Tibial nerve (tissue), 4 donors: ENCODE measurements around the gene SEMA5A. TPM values are rescaled to one million over a fixed set of nuclear protein-coding genes. Genes with fewer than 3 reads are reported as not detected.

Source experiments
- DNase-seq, 2 donors: peaks; one replicate each; pipeline ENCODE4 v3.0.0-alpha.2; 2019; ENCODE audit warnings: low spot score in 2 of 2
- H3K27ac ChIP-seq, 4 donors: fragments of 200-600 bp; sonication (generic) in 3 of 4; one replicate each; pipeline ENCODE4 v1.5.1; 2017 to 2019; ENCODE audit warnings: mild to moderate bottlenecking in 1 of 4
- H3K27me3 ChIP-seq, 2 donors: fragments of 200-600 bp; sonication (generic) in 1 of 2; one replicate each; pipeline versions ENCODE4 v1.5.1 to v1.6.0; 2017 to 2019
- H3K36me3 ChIP-seq, 3 donors: fragments of 200-600 bp; sonication (generic); one replicate each; pipeline ENCODE4 v1.5.1; 2018 to 2019
- H3K4me1 ChIP-seq, 4 donors: fragments of 200-600 bp; sonication (generic) in 3 of 4; one replicate each; pipeline ENCODE4 v1.5.1; 2017 to 2019
- H3K4me3 ChIP-seq, 4 donors: fragments of 200-600 bp; sonication (generic) in 3 of 4; one replicate each; pipeline ENCODE4 v1.5.1; 2017 to 2019; ENCODE audit warnings: mild to moderate bottlenecking in 1 of 4, moderate library complexity in 1 of 4
- H3K9me3 ChIP-seq, 4 donors: fragments of 200-600 bp; sonication (generic) in 3 of 4; one replicate each; pipeline ENCODE4 v1.5.1; 2017 to 2019
- CTCF ChIP-seq, 5 experiments: fragments of 200-600 bp in 3 of 5; fragments of 450-650 bp in 2 of 5; sonication (generic) in 3 of 5; IDR thresholded peaks; one replicate each; pipeline ENCODE4 v1.5.1; 2016 to 2019; ENCODE audit warnings: antibody characterized with exemption in 5 of 5, mild to moderate bottlenecking in 3 of 5, moderate library complexity in 2 of 5
- EP300 ChIP-seq, 2 donors: sonication (generic); formaldehyde crosslinking; IDR thresholded peaks; one replicate each; pipeline ENCODE4 v1.6.1; 2017; ENCODE audit warnings: antibody characterized with exemption in 2 of 2, mild to moderate bottlenecking in 1 of 2
- POLR2A ChIP-seq, 2 donors: fragments of 450-650 bp; IDR thresholded peaks; one replicate each; pipeline ENCODE4 v1.6.1; 2017; ENCODE audit warnings: antibody characterized with exemption in 2 of 2, mild to moderate bottlenecking in 2 of 2, moderate library complexity in 2 of 2
- WGBS, 2 donors: methylation state at CpG; one replicate each; pipeline ENCODE4 v1.1.5; 2018; 5-methylcytosine and 5-hydroxymethylcytosine counted together
- total RNA-seq, 4 donors: library from RNA; depleted of rRNA; stranded (reverse); fragments of >200 nt; gene quantifications; one replicate each; pipeline ENCODE4 v1.1.0, GENCODE V29; 2016

Gene SEMA5A
- total RNA-seq, 4 donors from 2014 or later: 36.3 to 58.4 (median 52.6) TPM

- TF ChIP-seq CTCF (IDR thresholded peaks at IDR 0.05) (no peak), EP300 (IDR thresholded peaks at IDR 0.05) (no peak), POLR2A (IDR thresholded peaks at IDR 0.05) (no peak)
- H3K4me3 ChIP-seq: no peak overlapping the region
- no peaks in the 10 kb centered on the region for H3K9me3 ChIP-seq
- H3K27ac ChIP-seq: no peak overlapping the region
- WGBS, 2 donors: 79 to 82% methylated on average over 6 of the region's 6 CpGs
- peaks cover 0 to 22% (median 0%) of the 10 kb centered on the region in 3 donors for H3K36me3 ChIP-seq
- peaks cover 0 to 9% (median 3%) of the 10 kb centered on the region in 4 donors for H3K4me1 ChIP-seq
- no peak for DNase-seq
- H3K27me3 ChIP-seq: no peaks in the 10 kb centered on the region
These were observed 491.6 kb downstream of the SEMA5A start for GRCh38 chr5:9054322-9054721.

- Histone ChIP-seq H3K27me3 (no peaks in the 10 kb centered on the region), H3K9me3 (no peaks in the 10 kb centered on the region), H3K4me3 (no peak overlapping the region), H3K27ac (no peak overlapping the region), H3K4me1 (peaks cover 0 to 6% (median 1%) of the 10 kb centered on the region in 4 donors), H3K36me3 (peaks cover 0 to 29% (median 0%) of the 10 kb centered on the region in 3 donors)
- no peak for TF ChIP-seq EP300 (IDR thresholded peaks at IDR 0.05)
- DNase-seq: no peak
- WGBS, 2 donors: 41 to 49% methylated on average over 4 of the region's 4 CpGs
These were observed 493.5 kb downstream of the SEMA5A start for GRCh38 chr5:9052421-9052820.

DNA sequence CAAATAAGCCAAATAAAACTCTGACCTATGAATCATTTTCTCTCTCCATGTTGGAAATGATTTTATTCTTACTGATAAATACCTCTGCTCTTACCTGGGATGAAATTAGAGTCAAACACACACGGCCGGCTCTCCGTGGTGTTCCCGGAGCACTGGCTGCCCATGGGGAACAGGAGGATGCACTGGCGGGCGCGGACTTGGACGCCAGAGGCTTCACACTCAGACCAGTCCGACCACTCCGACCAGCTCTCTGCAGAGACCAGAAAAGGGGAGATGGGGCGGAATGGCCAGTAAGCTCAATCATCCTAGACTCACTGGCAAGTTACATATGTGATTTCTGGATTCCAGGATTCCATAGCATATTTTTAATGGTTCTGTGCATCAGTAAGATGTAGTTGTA is 494.1 kb downstream of the SEMA5A start:
- no peak for DNase-seq
- Histone ChIP-seq H3K27ac (no peak overlapping the region), H3K9me3 (no peaks in the 10 kb centered on the region), H3K27me3 (no peaks in the 10 kb centered on the region), H3K4me1 (peaks cover 0 to 3% (median 0%) of the 10 kb centered on the region in 4 donors), H3K36me3 (peaks cover 0 to 29% (median 0%) of the 10 kb centered on the region in 3 donors), H3K4me3 (no peak overlapping the region)
- 96% methylated on average over 11 of the region's 11 CpGs for WGBS, 2 donors
- TF ChIP-seq CTCF (IDR thresholded peaks at IDR 0.05) (no peak), EP300 (IDR thresholded peaks at IDR 0.05) (no peak), POLR2A (IDR thresholded peaks at IDR 0.05) (no peak)

GRCh38 chr5:9047932-9048331 is 497.9 kb downstream of the SEMA5A start:
- no peak for DNase-seq
- no peak for TF ChIP-seq EP300 (IDR thresholded peaks at IDR 0.05)
- no peak for TF ChIP-seq CTCF (IDR thresholded peaks at IDR 0.05)
- TF ChIP-seq POLR2A (IDR thresholded peaks at IDR 0.05): no peak
- Histone ChIP-seq H3K36me3 (peaks cover 0 to 40% (median 0%) of the 10 kb centered on the region in 3 donors), H3K27ac (no peak overlapping the region), H3K9me3 (no peaks in the 10 kb centered on the region), H3K4me3 (no peak overlapping the region), H3K27me3 (no peaks in the 10 kb centered on the region), H3K4me1 (no peaks in the 10 kb centered on the region)
- 80 to 86% methylated on average over 5 of the region's 5 CpGs for WGBS, 2 donors

- 56 to 61% methylated on average over 3 of the region's 3 CpGs for WGBS, 2 donors
- Histone ChIP-seq H3K27me3 (no peaks in the 10 kb centered on the region), H3K4me3 (no peak overlapping the region), H3K36me3 (peaks cover 0 to 47% (median 0%) of the 10 kb centered on the region in 3 donors), H3K4me1 (no peaks in the 10 kb centered on the region), H3K27ac (no peak overlapping the region), H3K9me3 (no peaks in the 10 kb centered on the region)
- DNase-seq: no peak
- TF ChIP-seq POLR2A (IDR thresholded peaks at IDR 0.05) (no peak), EP300 (IDR thresholded peaks at IDR 0.05) (no peak), CTCF (IDR thresholded peaks at IDR 0.05) (no peak)
These were observed 499.0 kb downstream of the SEMA5A start for GRCh38 chr5:9046756-9047481.
